IPS-20b (cell line): Measurements from ENCODE around the gene IMP3.

Experiments used
- H3K27ac ChIP-seq: one replicate; pipeline ENCODE4 v1.5.1; 2013; ENCODE audit warnings: low read length
- H3K27me3 ChIP-seq: 2 replicates; pipeline ENCODE4 v1.6.1; 2013; ENCODE audit warnings: mild to moderate bottlenecking, low read length, inconsistent platforms; ENCODE audit not compliant: insufficient read depth
- H3K36me3 ChIP-seq: 2 replicates; pipeline ENCODE4 v1.6.1; 2013; ENCODE audit warnings: low read depth, mild to moderate bottlenecking, inconsistent platforms, low read length, moderate library complexity; ENCODE audit not compliant: insufficient read depth
- H3K4me1 ChIP-seq: 2 replicates; pipeline ENCODE4 v1.6.1; 2013; ENCODE audit warnings: mild to moderate bottlenecking, control low read depth, inconsistent platforms, low read length, moderate library complexity; ENCODE audit not compliant: insufficient read depth
- H3K4me3 ChIP-seq: 2 replicates; pipeline ENCODE4 v1.5.1; 2013; ENCODE audit warnings: mild to moderate bottlenecking, low read length, inconsistent platforms
- H3K9ac ChIP-seq: 2 replicates; pipeline ENCODE4 v1.6.1; 2013; ENCODE audit warnings: low read depth, mild to moderate bottlenecking, inconsistent platforms, low read length, moderate library complexity
- H3K9me3 ChIP-seq: 2 replicates; pipeline ENCODE4 v1.6.1; 2013; ENCODE audit warnings: mild to moderate bottlenecking, low read depth, low read length, inconsistent platforms; ENCODE audit not compliant: insufficient read depth

The IMP3 gene

GRCh38 chr15:75625542-75626347 is 14.3 kb downstream of the IMP3 start, which contains the start of gene SNUPN:
SNUPN (minus strand) TSS chr15:75625725; CDS start chr15:75621051, 4,674 bp downstream.
- Histone ChIP-seq H3K27me3 (no peaks in the 10 kb centered on the region), H3K27ac (peak within 1 kb of the TSS; percentile 99), H3K4me3 (peak within 1 kb of the TSS; percentile 97), H3K9ac (peak within 1 kb of the TSS; percentile 99), H3K9me3 (no peaks in the 10 kb centered on the region), H3K36me3 (peaks cover under 1% of the 10 kb centered on the region), H3K4me1 (peaks cover 6% of the 10 kb centered on the region; the same call in 1 of the 2 replicates)

GRCh38 chr15:75622505-75622904 is 17.5 kb downstream of the IMP3 start:
- Histone ChIP-seq H3K36me3 (peaks cover 29% of the 10 kb centered on the region), H3K9ac (no peak overlapping the region), H3K4me1 (peaks cover 6% of the 10 kb centered on the region; the same call in 1 of the 2 replicates), H3K9me3 (no peaks in the 10 kb centered on the region), H3K4me3 (no peak overlapping the region), H3K27ac (no peak overlapping the region), H3K27me3 (no peaks in the 10 kb centered on the region)

- H3K36me3 ChIP-seq, result peaks cover 45% of the 10 kb centered on the region
- H3K9ac ChIP-seq, result no peak overlapping the region
- H3K4me3 ChIP-seq, result no peak overlapping the region
Observed at GRCh38 chr15:75620841-75621391, 19.1 kb downstream of the IMP3 start.

GRCh38 chr15:75620058-75620820 is 19.8 kb downstream of the IMP3 start:
- H3K36me3 ChIP-seq, result peaks cover 48% of the 10 kb centered on the region
- H3K4me3 ChIP-seq, result no peak overlapping the region
- H3K27ac ChIP-seq, result no peak overlapping the region
- H3K9me3 ChIP-seq, result no peaks in the 10 kb centered on the region
- H3K9ac ChIP-seq, result no peak overlapping the region
- no peaks in the 10 kb centered on the region for H3K27me3 ChIP-seq
- H3K4me1 ChIP-seq, result no peaks in the 10 kb centered on the region

More at GRCh38 chr15:75620841-75621391, 19.1 kb downstream of the IMP3 start:
- no peaks in the 10 kb centered on the region for H3K9me3 ChIP-seq
- no peaks in the 10 kb centered on the region for H3K27me3 ChIP-seq
- no peaks in the 10 kb centered on the region for H3K4me1 ChIP-seq
- no peak overlapping the region for H3K27ac ChIP-seq

GRCh38 chr15:75616766-75617165 is 23.3 kb downstream of the IMP3 start:
- H3K27me3 ChIP-seq, result no peaks in the 10 kb centered on the region
- H3K27ac ChIP-seq, result no peak overlapping the region
- H3K9ac ChIP-seq, result no peak overlapping the region
- no peak overlapping the region for H3K4me3 ChIP-seq
- H3K9me3 ChIP-seq, result no peaks in the 10 kb centered on the region
- H3K4me1 ChIP-seq, result no peaks in the 10 kb centered on the region
- peaks cover 77% of the 10 kb centered on the region for H3K36me3 ChIP-seq

- Histone ChIP-seq H3K4me3 (no peak overlapping the region), H3K27me3 (no peaks in the 10 kb centered on the region), H3K9me3 (no peaks in the 10 kb centered on the region), H3K27ac (no peak overlapping the region), H3K9ac (no peak overlapping the region), H3K36me3 (peaks cover 66% of the 10 kb centered on the region), H3K4me1 (no peaks in the 10 kb centered on the region)
Observed at GRCh38 chr15:75606711-75607699, 33.0 kb downstream of the IMP3 start.

GRCh38 chr15:75606026-75606425 is 34.0 kb downstream of the IMP3 start:
- Histone ChIP-seq H3K4me3 (no peak overlapping the region), H3K4me1 (no peaks in the 10 kb centered on the region), H3K9me3 (no peaks in the 10 kb centered on the region), H3K27me3 (no peaks in the 10 kb centered on the region), H3K27ac (no peak overlapping the region), H3K36me3 (peaks cover 66% of the 10 kb centered on the region), H3K9ac (no peak overlapping the region)

- Histone ChIP-seq H3K4me1 (no peaks in the 10 kb centered on the region), H3K27ac (no peak overlapping the region), H3K27me3 (no peaks in the 10 kb centered on the region), H3K36me3 (peaks cover 55% of the 10 kb centered on the region), H3K4me3 (no peak overlapping the region), H3K9me3 (no peaks in the 10 kb centered on the region), H3K9ac (no peak overlapping the region)
Observed at GRCh38 chr15:75599401-75599800, 40.6 kb downstream of the IMP3 start.

GRCh38 chr15:75598361-75598760 is 41.7 kb downstream of the IMP3 start:
- Histone ChIP-seq H3K36me3 (peaks cover 48% of the 10 kb centered on the region), H3K4me3 (no peak overlapping the region), H3K27me3 (no peaks in the 10 kb centered on the region), H3K4me1 (no peaks in the 10 kb centered on the region), H3K27ac (no peak overlapping the region), H3K9me3 (no peaks in the 10 kb centered on the region), H3K9ac (no peak overlapping the region)

- Histone ChIP-seq H3K4me1 (no peaks in the 10 kb centered on the region), H3K27me3 (no peaks in the 10 kb centered on the region), H3K4me3 (no peak overlapping the region), H3K9ac (no peak overlapping the region), H3K9me3 (no peaks in the 10 kb centered on the region), H3K27ac (no peak overlapping the region), H3K36me3 (peaks cover 48% of the 10 kb centered on the region)
Observed at GRCh38 chr15:75597667-75598341, 42.2 kb downstream of the IMP3 start.
